Putamen (tissue), 1 donor: ENCODE results near the gene OAF.
"Not testable (repeated sequence)": the region's sequence is repeated elsewhere in the genome, so short reads cannot be mapped to it uniquely, and the experiment has no call there.

Experiments
- DNase-seq: peaks from one replicate; pipeline ENCODE4 v3.0.0-alpha.2; 2016; ENCODE audit warnings: low spot score

The OAF gene

GRCh38 chr11:120272303-120272702, 61.5 kb downstream of the OAF start:
- no peak for DNase-seq

GRCh38 chr11:120273432-120273831, 62.6 kb downstream of the OAF start:
- DNase-seq = no peak

- not testable (repeated sequence) for DNase-seq
Observed at GRCh38 chr11:120273956-120274355, 63.1 kb downstream of the OAF start.

- DNase-seq = no peak
Observed at GRCh38 chr11:120279502-120279901, 68.7 kb downstream of the OAF start.
